Hematopoietic multipotent progenitor cell (in vitro differentiated cells): ENCODE data around the gene ADRA2C. TPM values are rescaled to one million over a fixed set of nuclear protein-coding genes. Genes with fewer than 3 reads are reported as not detected.
"Not testable (repeated sequence)": the region's sequence is repeated elsewhere in the genome, so short reads cannot be mapped to it uniquely, and the experiment has no call there.

ENCODE experiments used
- DNase-seq, 3 donors: peaks; one replicate each; pipeline ENCODE4 v3.0.0-alpha.2; 2011 to 2015; ENCODE audit warnings: low read depth in 2 of 3, low spot score in 2 of 3
- total RNA-seq: library from RNA; depleted of rRNA; stranded (reverse); fragments of >200 nt; gene quantifications from one replicate; pipeline ENCODE4 v1.2.3, GENCODE V29; 2012

ADRA2C gene
- total RNA-seq, 1 donor = 0.54 TPM

GRCh38 chr4:3810111-3810680 lies 44.0 kb downstream of the ADRA2C start:
- DNase-seq = no peak

- DNase-seq = no peak
Observed at GRCh38 chr4:3810796-3811485, 44.8 kb downstream of the ADRA2C start.

DNA sequence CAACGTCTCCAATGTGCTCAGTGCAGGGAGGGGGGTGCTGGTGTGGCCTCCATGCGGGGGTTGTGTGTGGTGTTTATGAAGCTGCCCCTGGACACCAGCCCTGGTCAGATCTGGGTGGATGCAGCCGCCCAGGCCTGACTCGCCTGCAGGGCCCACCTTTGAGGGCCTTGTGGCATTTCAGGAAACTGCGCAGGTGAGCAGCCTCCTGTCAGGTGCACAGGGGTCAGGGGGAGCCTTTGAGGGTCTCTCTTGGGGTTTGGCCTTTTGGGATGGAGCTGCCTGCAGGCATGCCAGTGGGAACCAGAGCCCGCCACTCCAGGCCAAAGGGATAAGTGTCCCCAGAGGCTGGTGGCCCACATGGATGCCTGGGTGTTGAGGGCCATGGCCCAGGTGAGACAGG lies 45.4 kb downstream of the ADRA2C start:
- DNase-seq = no peak

DNA sequence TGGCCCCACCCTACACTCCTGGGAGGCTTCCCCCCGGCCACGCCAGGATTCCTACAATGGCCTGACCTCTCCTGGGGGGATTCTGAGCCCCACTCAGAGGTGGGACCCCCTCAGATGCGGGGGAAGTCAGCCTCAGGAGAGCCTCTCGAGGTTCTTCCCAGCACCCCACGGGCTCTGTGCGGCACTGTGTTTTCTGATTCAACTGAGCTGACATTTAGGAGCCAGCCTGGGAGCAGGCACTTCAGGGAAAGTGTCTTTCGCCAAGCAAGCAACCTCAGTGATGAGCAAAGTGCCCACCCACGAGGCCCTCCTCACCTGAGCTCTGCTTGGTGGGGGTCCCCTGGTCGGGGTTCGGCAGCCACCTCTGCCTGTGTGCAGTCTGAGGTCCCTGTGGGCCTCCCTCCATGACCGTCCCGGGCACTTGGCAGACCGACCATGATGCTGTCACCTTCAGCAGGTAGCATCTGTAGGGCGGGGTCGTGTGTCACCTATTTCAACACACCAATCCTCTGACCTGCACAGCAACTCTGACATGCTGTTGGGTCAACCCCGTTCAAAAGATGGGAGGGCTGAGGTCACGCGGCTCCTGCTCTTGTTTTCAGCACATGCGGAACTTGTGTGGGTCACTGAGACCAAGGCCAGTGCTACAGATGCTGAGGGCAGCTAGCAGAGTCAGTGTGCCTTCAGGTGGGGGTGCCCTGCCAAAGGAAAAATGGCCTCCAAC lies 46.2 kb downstream of the ADRA2C start:
- DNase-seq = no peak

DNA sequence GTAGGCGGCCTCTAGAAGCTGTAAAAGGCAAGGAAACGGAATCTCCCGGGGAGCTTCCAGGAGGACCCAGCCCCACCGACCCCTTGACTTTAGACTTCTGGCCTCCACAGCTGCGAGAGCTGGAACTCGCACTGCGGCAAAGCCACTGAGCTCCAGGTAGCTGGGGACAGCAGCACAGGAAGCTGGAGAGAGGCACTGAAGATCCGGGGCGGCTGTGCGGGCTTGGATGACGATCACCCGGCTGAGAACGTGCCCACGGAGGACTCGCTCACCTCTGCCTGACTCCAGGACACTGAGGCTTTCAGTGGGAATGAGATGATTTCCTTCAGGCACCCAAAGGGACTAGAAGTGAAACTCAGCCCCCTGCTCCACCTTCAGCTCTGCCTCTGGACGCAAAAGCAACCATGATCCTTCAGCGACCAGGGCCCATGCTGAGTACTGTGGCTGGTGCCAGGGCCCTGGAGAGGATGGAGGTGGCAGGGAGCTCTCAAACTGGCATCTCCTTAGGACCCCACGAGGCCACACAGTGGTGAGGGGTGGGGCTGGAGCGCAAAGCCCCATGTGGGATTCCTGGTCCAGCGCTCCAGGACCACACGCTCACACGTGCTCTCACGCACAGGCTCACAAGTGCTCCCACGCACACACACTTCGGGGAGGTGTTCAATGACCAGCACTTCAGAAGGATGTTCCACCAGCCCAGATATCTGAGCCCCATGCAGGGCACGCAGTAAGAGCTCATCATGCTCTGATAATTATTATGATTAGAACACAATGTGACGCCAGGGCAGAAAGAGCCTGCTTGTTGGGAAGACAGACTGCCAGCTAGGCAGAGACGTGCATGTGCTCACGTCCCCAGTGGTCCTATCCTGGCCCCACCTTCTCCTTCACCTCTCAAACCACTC lies 47.2 kb downstream of the ADRA2C start:
- no peak for DNase-seq

DNA sequence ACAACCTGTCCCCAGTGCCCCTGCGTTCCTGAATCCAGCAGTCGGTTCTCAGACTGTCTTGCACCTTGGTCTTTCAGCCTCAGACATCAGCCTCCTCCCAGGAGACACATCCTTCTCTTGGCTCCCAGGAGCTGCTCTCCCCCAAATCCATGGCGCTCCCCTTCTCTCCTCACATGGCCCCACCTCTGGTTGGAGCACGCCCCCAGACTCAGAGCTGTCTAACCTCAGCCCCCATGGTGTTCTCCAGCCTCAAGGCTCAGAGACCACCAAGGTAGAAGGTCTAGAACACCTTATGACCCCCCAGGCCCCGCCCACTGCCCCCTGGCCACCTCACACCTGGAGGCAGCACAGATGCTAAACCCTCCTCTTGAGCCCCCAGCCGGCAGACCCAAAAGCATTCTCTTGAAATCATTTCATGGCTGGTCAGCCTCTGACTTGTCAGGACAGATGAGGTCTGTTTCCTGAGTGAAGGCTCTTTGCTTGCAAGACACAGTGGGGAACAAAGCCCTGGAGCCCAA lies 47.9 kb downstream of the ADRA2C start:
- DNase-seq = no peak

DNA sequence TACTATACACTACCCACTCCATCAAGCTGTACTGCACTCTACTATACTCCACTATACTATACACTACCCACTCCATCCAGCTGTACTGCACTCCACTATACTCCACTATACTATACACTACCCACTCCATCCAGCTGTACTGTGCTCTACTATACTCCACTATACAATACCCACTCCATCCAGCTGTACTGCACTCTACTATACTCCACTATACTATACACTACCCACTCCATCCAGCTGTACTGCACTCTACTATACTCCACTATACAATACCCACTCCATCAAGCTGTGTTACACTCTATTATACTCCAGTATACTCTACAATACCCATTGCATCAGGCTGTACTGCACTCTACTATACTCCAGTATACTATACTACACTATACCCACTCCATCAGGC lies 48.7 kb downstream of the ADRA2C start:
- DNase-seq = not testable (repeated sequence)

GRCh38 chr4:3816256-3816825 lies 50.2 kb downstream of the ADRA2C start:
- DNase-seq = no peak

DNA sequence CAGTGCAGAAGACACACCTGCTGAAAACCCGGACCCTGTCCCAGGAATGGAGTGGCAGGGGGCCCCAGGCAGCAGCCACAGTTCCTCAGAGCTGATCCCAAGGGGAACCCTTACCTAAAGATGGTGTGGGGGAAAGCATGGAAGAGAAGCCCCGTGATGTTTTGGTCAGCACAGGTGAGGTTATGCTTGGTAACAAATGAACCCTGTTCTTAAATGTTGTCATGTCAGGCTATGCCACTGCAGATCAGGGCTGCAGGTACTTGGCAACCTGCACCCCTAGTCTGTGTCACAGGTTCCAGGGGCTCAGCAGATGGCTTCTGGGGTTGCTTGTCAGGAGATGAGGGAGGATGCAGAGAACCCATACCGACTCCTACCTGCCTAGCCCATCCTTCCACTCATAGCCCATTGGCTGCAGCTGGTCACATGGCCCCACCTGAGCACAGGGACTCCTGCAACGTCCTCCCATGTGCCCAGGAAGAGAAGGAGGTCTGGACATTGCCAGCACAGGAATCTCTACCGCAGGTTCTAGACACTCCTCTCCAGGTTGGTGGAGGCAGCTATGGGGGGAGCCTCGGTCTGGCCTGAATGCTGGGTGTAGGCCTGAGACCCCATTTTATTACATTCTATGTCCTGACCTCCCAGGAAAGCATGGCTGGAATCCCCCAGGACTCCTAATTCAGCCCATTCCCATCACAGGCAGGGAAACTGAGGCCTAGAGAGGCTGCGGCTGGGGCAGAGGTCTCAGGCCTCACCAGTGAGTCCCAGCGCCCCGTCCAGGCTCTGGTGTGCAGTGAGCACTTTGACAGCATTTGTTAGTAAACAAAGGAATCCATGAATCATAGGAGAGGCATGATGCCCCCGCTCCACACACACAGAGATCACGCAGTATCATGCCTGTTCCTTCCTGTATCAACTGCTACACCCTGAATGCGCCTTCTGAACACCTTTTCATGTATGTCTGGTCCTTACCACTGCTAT lies 51.1 kb downstream of the ADRA2C start:
- DNase-seq = no peak

Other genes with a start within 250 kb of the ADRA2C start
- 52.0 TPM for gene LRPAP1, start 234.0 kb upstream of the ADRA2C start, total RNA-seq